ENCODE results near the gene CRIM1.
A peak's percentile ranks its signal among the peaks of the same experiment; 100 is the strongest.
"Not testable (repeated sequence)": the region's sequence is repeated elsewhere in the genome, so short reads cannot be mapped to it uniquely, and the experiment has no call there.

Gene CRIM1

GRCh38 chr2:36355890-36356297 is 316 bp downstream of the CRIM1 start:
- peak; percentile 65 for DNase-seq

- no peak for DNase-seq
Measured at GRCh38 chr2:36356298-36356989, 866 bp downstream of the CRIM1 start.

- peak; percentile 82 for DNase-seq
Measured at GRCh38 chr2:36356990-36357846, 1.6 kb downstream of the CRIM1 start.

- peak; percentile 82 for DNase-seq
Measured at GRCh38 chr2:36357847-36358659, 2.5 kb downstream of the CRIM1 start.

GRCh38 chr2:36359067-36359466 is 3.5 kb downstream of the CRIM1 start:
- peak; percentile 32 for DNase-seq

GRCh38 chr2:36360063-36360462 is 4.5 kb downstream of the CRIM1 start:
- no peak for DNase-seq

GRCh38 chr2:36360834-36361233 is 5.3 kb downstream of the CRIM1 start:
- no peak for DNase-seq

- no peak for DNase-seq
Measured at GRCh38 chr2:36361396-36361795, 5.8 kb downstream of the CRIM1 start.

GRCh38 chr2:36362291-36362690 is 6.7 kb downstream of the CRIM1 start:
- DNase-seq, result peak; percentile 71

GRCh38 chr2:36363085-36363484 is 7.5 kb downstream of the CRIM1 start:
- not testable (repeated sequence) for DNase-seq

GRCh38 chr2:36366491-36367120 is 11.0 kb downstream of the CRIM1 start:
- no peak for DNase-seq

GRCh38 chr2:36367486-36367885 is 11.9 kb downstream of the CRIM1 start:
- peak; percentile 60 for DNase-seq

- DNase-seq, result peak; percentile 60
Measured at GRCh38 chr2:36367895-36368353, 12.3 kb downstream of the CRIM1 start.

- DNase-seq, result peak; percentile 67
Measured at GRCh38 chr2:36368438-36368837, 12.9 kb downstream of the CRIM1 start.

- DNase-seq, result no peak
Measured at GRCh38 chr2:36369163-36369562, 13.6 kb downstream of the CRIM1 start.

- DNase-seq, result no peak
Measured at GRCh38 chr2:36369716-36370115, 14.1 kb downstream of the CRIM1 start.

GRCh38 chr2:36370281-36370680 is 14.7 kb downstream of the CRIM1 start:
- no peak for DNase-seq

GRCh38 chr2:36371070-36371874 is 15.7 kb downstream of the CRIM1 start:
- DNase-seq, result peak; percentile 63

- peak; percentile 85 for DNase-seq
Measured at GRCh38 chr2:36371928-36372391, 16.4 kb downstream of the CRIM1 start.

- peak; percentile 60 for DNase-seq
Measured at GRCh38 chr2:36373149-36373926, 17.8 kb downstream of the CRIM1 start.

- DNase-seq, result no peak
Measured at GRCh38 chr2:36374585-36374984, 19.0 kb downstream of the CRIM1 start.
